HepG2 (cell line): ENCODE data around the gene FBP1. TPM values are rescaled to one million over a fixed set of nuclear protein-coding genes. Genes with fewer than 3 reads are reported as not detected.
A peak's percentile ranks its signal among the peaks of the same experiment; 100 is the strongest.

Source experiments
- ATAC-seq: fragments of 200-7000 bp; cut with Tn5 transposase; 3 replicates; pipeline ENCODE4 v1.9.1; 2020; ENCODE audit warnings: mild to moderate bottlenecking, moderate library complexity
- BruUV-seq: library from RNA; stranded (reverse); fragments of 400-500 nt; replicated peaks from 2 replicates; lab custom pipeline; 2021; lab: Mats Ljungman, UMichigan
- CTCF ChIA-PET: fragments of 300-600 bp; formaldehyde crosslinking; extraction: SDS; loops from one replicate; lab custom pipeline; 2021; ENCODE audit warnings: low total read pairs, inconsistent platforms, low intra/inter-chr PET ratio; lab: Yijun Ruan, JAX
- POLR2A ChIA-PET: fragments of 350-600 bp; sonication (Branson Sonifier 250); formaldehyde crosslinking; loops from one replicate; lab custom pipeline; 2020; ENCODE audit warnings: antibody characterized with exemption, inconsistent platforms; lab: Yijun Ruan, JAX
- DNase-seq: peaks from one replicate; pipeline ENCODE4 v3.0.0-alpha.2; 2015; ENCODE audit warnings: low spot score
- FAIRE-seq: peaks from 3 replicates; lab custom pipeline; 2011; peaks lifted over from hg19 to GRCh38; lab: Jason Lieb, UNC
- H2AFZ ChIP-seq: one replicate; pipeline ENCODE4 v1.6.1; 2011; ENCODE audit warnings: low read length, inconsistent platforms
- H3K27ac ChIP-seq: fragments of 300-600 bp; 3 replicates; pipeline ENCODE4 v1.8.0; 2011; ENCODE audit warnings: mixed run types, mild to moderate bottlenecking, mixed read lengths, low read length, inconsistent platforms; ENCODE audit not compliant: insufficient read depth; ENCODE audit errors: extremely low read length
- H3K27me3 ChIP-seq, 2 experiments: fragments of 200-600 bp in 1 of 2; 2 replicates in 1 of 2; 3 replicates in 1 of 2; pipeline versions ENCODE4 v1.6.0 to v1.8.0; 2011; ENCODE audit warnings: low read length in 2 of 2, mild to moderate bottlenecking in 2 of 2, moderate library complexity in 2 of 2, inconsistent platforms in 1 of 2; ENCODE audit not compliant: insufficient read depth in 2 of 2, control insufficient read depth in 1 of 2
- H3K36me3 ChIP-seq, 2 experiments: fragments of 200-600 bp in 1 of 2; replicated peaks in 1 of 2; 2 replicates in 1 of 2; 3 replicates in 1 of 2; pipeline versions ENCODE4 v1.5.1 to v1.8.0; 2011; ENCODE audit warnings: low read length in 2 of 2, inconsistent platforms in 1 of 2; ENCODE audit not compliant: insufficient read depth in 2 of 2, control insufficient read depth in 1 of 2
- H3K4me1 ChIP-seq: 2 replicates; pipeline ENCODE4 v1.5.1; 2012; ENCODE audit warnings: low read length, inconsistent platforms; ENCODE audit not compliant: insufficient read depth
- H3K4me2 ChIP-seq: 2 replicates; pipeline ENCODE4 v1.6.0; 2011; ENCODE audit warnings: low read depth, low read length, inconsistent platforms
- H3K4me3 ChIP-seq, 3 experiments: fragments of 200-600 bp in 1 of 3; sonication (generic), shearing (Covaris generic) in 1 of 3; replicated peaks in 1 of 3; 2 replicates each; pipeline ENCODE4 v1.5.1; 2011 to 2016; ENCODE audit warnings: low read length in 3 of 3, inconsistent platforms in 2 of 3, low read depth in 2 of 3, mild to moderate bottlenecking in 2 of 3, control low read depth in 1 of 3, mixed read lengths in 1 of 3; ENCODE audit not compliant: insufficient read depth in 1 of 3
- H3K79me2 ChIP-seq: one replicate; pipeline ENCODE4 v1.6.1; 2011; ENCODE audit warnings: low read length, inconsistent platforms; ENCODE audit not compliant: insufficient read depth
- H3K9ac ChIP-seq: 2 replicates; pipeline ENCODE4 v1.6.0; 2011; ENCODE audit warnings: mild to moderate bottlenecking, low read depth, low read length, inconsistent platforms; ENCODE audit not compliant: insufficient read depth
- H3K9me3 ChIP-seq: 2 replicates; pipeline ENCODE4 v1.5.1; 2012; ENCODE audit warnings: mild to moderate bottlenecking, low read length
- H4K20me1 ChIP-seq: 2 replicates; pipeline ENCODE4 v1.6.0; 2011; ENCODE audit warnings: inconsistent platforms, mild to moderate bottlenecking, low read length, moderate library complexity; ENCODE audit not compliant: insufficient read depth
- BCL6 ChIP-seq: IDR thresholded peaks from 2 replicates; pipeline ENCODE4 v1.6.1; 2016; ENCODE audit warnings: missing genetic modification reagents, missing compliant biosample characterization
- CAMTA2 ChIP-seq: sonication (generic); formaldehyde crosslinking; IDR thresholded peaks from 2 replicates; pipeline ENCODE4 v1.4.0; 2020; ENCODE audit warnings: mild to moderate bottlenecking, missing genetic modification reagents, borderline replicate concordance
- CTCF ChIP-seq: sonication (generic); formaldehyde crosslinking; IDR thresholded peaks from 2 replicates; pipeline ENCODE4 v1.5.0; 2020; ENCODE audit warnings: mild to moderate bottlenecking, missing genetic modification reagents, moderate library complexity
- FOXJ3 ChIP-seq: sonication (generic); formaldehyde crosslinking; IDR thresholded peaks from 2 replicates; pipeline ENCODE4 v1.4.0; 2020; ENCODE audit warnings: missing genetic modification reagents, mild to moderate bottlenecking, borderline replicate concordance
- GATAD2A ChIP-seq: IDR thresholded peaks from 2 replicates; pipeline ENCODE4 v1.6.1; 2016
- HDAC6 ChIP-seq: fragments of 200-600 bp; sonication (generic); IDR thresholded peaks from 2 replicates; pipeline ENCODE4 v1.7.0; 2017; ENCODE audit warnings: mild to moderate bottlenecking, antibody characterized with exemption, low read length, low read depth
- HMG20A ChIP-seq: IDR thresholded peaks from 2 replicates; pipeline ENCODE4 v1.6.1; 2016; ENCODE audit warnings: borderline replicate concordance
- KLF6 ChIP-seq: IDR thresholded peaks from 2 replicates; pipeline ENCODE4 v1.8.0; 2016; ENCODE audit warnings: missing biosample characterization, missing genetic modification reagents
- PAXIP1 ChIP-seq: sonication (generic); formaldehyde crosslinking; conservative IDR thresholded peaks from 2 replicates; pipeline ENCODE4 v1.4.0; 2020; ENCODE audit warnings: mild to moderate bottlenecking, missing genetic modification reagents, moderate library complexity
- PHF21A ChIP-seq: sonication (generic); formaldehyde crosslinking; IDR thresholded peaks from 2 replicates; pipeline ENCODE4 v1.5.0; 2020; ENCODE audit warnings: mild to moderate bottlenecking, missing genetic modification reagents
- PPARG ChIP-seq: conservative IDR thresholded peaks from 2 replicates; pipeline ENCODE4 v1.6.1; 2016; ENCODE audit warnings: missing biosample characterization, missing genetic modification reagents
- RXRB ChIP-seq: IDR thresholded peaks from 2 replicates; pipeline ENCODE4 v1.6.1; 2016; ENCODE audit warnings: borderline replicate concordance, missing genetic modification reagents, missing compliant biosample characterization
- SALL2 ChIP-seq: sonication (generic); formaldehyde crosslinking; IDR thresholded peaks from 2 replicates; pipeline ENCODE4 v1.8.1; 2023; ENCODE audit warnings: mild to moderate bottlenecking, missing genetic modification reagents, inconsistent platforms
- ZFP36L1 ChIP-seq: sonication (generic); formaldehyde crosslinking; IDR thresholded peaks from 2 replicates; pipeline ENCODE4 v1.8.0; 2022; ENCODE audit warnings: mild to moderate bottlenecking, missing genetic modification reagents, moderate library complexity
- ZMYM3 ChIP-seq: sonication (generic); formaldehyde crosslinking; IDR thresholded peaks from 2 replicates; pipeline ENCODE4 v1.5.1; 2020; ENCODE audit warnings: mild to moderate bottlenecking, missing genetic modification reagents
- WGBS: methylation state at CpG from one replicate; pipeline ENCODE4 v1.1.6; 2017; ENCODE audit warnings: low lambda C conversion rate; 5-methylcytosine and 5-hydroxymethylcytosine counted together
- in situ Hi-C: cut with HindIII; loops from 2 replicates; pipeline ENCODE4 v1.10.0; 2017; ENCODE audit warnings: low pct_unique_long_range_greater_than_20kb; ENCODE audit not compliant: extremely low pct_ligation_motif_present
- intact Hi-C: fragments of 100-400 bp; cut with micrococcal nuclease; formaldehyde crosslinking; loops from one replicate; pipeline ENCODE4 v1.10.0; 2022; ENCODE audit not compliant: unreplicated experiment
- polyA plus RNA-seq, 8 experiments: library from polyadenylated mRNA; depleted of rRNA in 3 of 8; stranded (reverse) in 7 of 8; unstranded in 1 of 8; fragments of >200 nt; fragmentation: Illumina TruSeq in 4 of 8; extraction: Trizol in 4 of 8; gene quantifications; 2 replicates each; pipeline versions ENCODE4 v1.2.1 to v1.2.3, GENCODE V29; 2011 to 2016; ENCODE audit warnings: low read depth in 4 of 8, missing spikeins in 1 of 8, mixed read lengths in 1 of 8; ENCODE audit not compliant: insufficient read depth in 1 of 8
- total RNA-seq, 5 experiments: library from RNA; depleted of rRNA; stranded (reverse); fragments of >200 nt; fragmentation: Illumina TruSeq; extraction: Trizol; gene quantifications; 2 replicates each; pipeline ENCODE4 v1.2.3, GENCODE V29; 2016; ENCODE audit warnings: low read depth in 1 of 5
- TF ChIP-seq, protein P1 (sequence below): IDR thresholded peaks from 2 replicates; pipeline ENCODE4 v1.4.0; 2020; ENCODE audit warnings: mild to moderate bottlenecking, missing genetic modification reagents

The FBP1 gene
- total and polyA plus RNA-seq, 2 of the 13 experiments (the other 11 are each of a cell fraction or from before 2014, with no cell fraction given) = 0.29 to 0.53 TPM

- DNase-seq (no peak), ATAC-seq (peak; percentile 72), FAIRE-seq (no peak)
- WGBS = 0% methylated on average over 3 of the region's 3 CpGs
- in situ Hi-C loops (no loop called here), intact Hi-C loops (no loop called here)
- Histone ChIP-seq H3K27me3 (peaks cover 2 to 15% of the 10 kb centered on the region in 2 experiments; a peak in 2 of 5 replicates), H4K20me1 (no peaks in the 10 kb centered on the region), H3K27ac (no peak overlapping the region), H3K4me2 (peak overlapping the region; percentile 14; the same call in 1 of the 2 replicates), H3K4me3 (no peak overlapping the region), H3K9ac (no peak overlapping the region), H3K4me1 (peaks cover 33% of the 10 kb centered on the region), H3K9me3 (no peaks in the 10 kb centered on the region), H2AFZ (no peak overlapping the region), H3K79me2 (no peaks in the 10 kb centered on the region), H3K36me3 (no peaks in the 10 kb centered on the region)
- POLR2A ChIA-PET = interaction anchor here (1.0 kb wide), 1 partner anchor 22 kb away, joined by 3 read pairs; no protein-coding TSS in a partner anchor
- CTCF ChIA-PET = no interaction called here
- BruUV-seq = no TSS peak
- TF ChIP-seq ZFP36L1 (no peak), KLF6 (no peak), HMG20A (CRISPR knock-in tag) (0 out of 2 replicates have a peak, but pooled peaks have one; percentile 16), HDAC6 (no peak), PAXIP1 (CRISPR knock-in tag) (peak; percentile 39; the same call in 1 of the 2 replicates), GATAD2A (CRISPR knock-in tag) (0 out of 2 replicates have a peak, but pooled peaks have one; percentile 10), BCL6 (CRISPR knock-in tag) (0 out of 2 replicates have a peak, but pooled peaks have one; percentile 5), CAMTA2 (no peak), PPARG (peak; percentile 94), ZMYM3 (CRISPR knock-in tag) (peak; percentile 15; the same call in 1 of the 2 replicates), FOXJ3 (CRISPR knock-in tag) (0 out of 2 replicates have a peak, but pooled peaks have one; percentile 38), PHF21A (0 out of 2 replicates have a peak, but pooled peaks have one; percentile 28), SALL2 (CRISPR knock-in tag) (0 out of 2 replicates have a peak, but pooled peaks have one; percentile 30), RXRB (CRISPR knock-in tag) (peak; percentile 74), CTCF (CRISPR knock-in tag) (peak; percentile 44)
- TF ChIP-seq, protein P1, sequence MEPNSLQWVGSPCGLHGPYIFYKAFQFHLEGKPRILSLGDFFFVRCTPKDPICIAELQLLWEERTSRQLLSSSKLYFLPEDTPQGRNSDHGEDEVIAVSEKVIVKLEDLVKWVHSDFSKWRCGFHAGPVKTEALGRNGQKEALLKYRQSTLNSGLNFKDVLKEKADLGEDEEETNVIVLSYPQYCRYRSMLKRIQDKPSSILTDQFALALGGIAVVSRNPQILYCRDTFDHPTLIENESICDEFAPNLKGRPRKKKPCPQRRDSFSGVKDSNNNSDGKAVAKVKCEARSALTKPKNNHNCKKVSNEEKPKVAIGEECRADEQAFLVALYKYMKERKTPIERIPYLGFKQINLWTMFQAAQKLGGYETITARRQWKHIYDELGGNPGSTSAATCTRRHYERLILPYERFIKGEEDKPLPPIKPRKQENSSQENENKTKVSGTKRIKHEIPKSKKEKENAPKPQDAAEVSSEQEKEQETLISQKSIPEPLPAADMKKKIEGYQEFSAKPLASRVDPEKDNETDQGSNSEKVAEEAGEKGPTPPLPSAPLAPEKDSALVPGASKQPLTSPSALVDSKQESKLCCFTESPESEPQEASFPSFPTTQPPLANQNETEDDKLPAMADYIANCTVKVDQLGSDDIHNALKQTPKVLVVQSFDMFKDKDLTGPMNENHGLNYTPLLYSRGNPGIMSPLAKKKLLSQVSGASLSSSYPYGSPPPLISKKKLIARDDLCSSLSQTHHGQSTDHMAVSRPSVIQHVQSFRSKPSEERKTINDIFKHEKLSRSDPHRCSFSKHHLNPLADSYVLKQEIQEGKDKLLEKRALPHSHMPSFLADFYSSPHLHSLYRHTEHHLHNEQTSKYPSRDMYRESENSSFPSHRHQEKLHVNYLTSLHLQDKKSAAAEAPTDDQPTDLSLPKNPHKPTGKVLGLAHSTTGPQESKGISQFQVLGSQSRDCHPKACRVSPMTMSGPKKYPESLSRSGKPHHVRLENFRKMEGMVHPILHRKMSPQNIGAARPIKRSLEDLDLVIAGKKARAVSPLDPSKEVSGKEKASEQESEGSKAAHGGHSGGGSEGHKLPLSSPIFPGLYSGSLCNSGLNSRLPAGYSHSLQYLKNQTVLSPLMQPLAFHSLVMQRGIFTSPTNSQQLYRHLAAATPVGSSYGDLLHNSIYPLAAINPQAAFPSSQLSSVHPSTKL = 0 out of 2 replicates have a peak, but pooled peaks have one; percentile 17
These were observed 9.0 kb downstream of the FBP1 start for GRCh38 chr9:94630281-94630680.
